GM18508 (cell line): ENCODE data around the gene WWOX.

Source experiments
- ATAC-seq: cut with Tn5 transposase; IDR thresholded peaks from one replicate; pipeline ENCODE4 v1.9.1; 2021; ENCODE audit warnings: moderate number of reproducible peaks; ENCODE audit not compliant: insufficient read depth, unreplicated experiment

The WWOX gene

GRCh38 chr16:78837706-78838105 lies 738.3 kb downstream of the WWOX start:
- ATAC-seq, result no peak

GRCh38 chr16:78838276-78838675 lies 738.8 kb downstream of the WWOX start:
- no peak for ATAC-seq

GRCh38 chr16:78842950-78843349 lies 743.5 kb downstream of the WWOX start:
- ATAC-seq, result no peak

- ATAC-seq, result no peak
Measured at GRCh38 chr16:78843978-78844377, 744.5 kb downstream of the WWOX start.

GRCh38 chr16:78844682-78845081 lies 745.2 kb downstream of the WWOX start:
- no peak for ATAC-seq

- ATAC-seq, result no peak
Measured at GRCh38 chr16:78851266-78851665, 751.8 kb downstream of the WWOX start.

GRCh38 chr16:78852081-78852635 lies 752.7 kb downstream of the WWOX start:
- no peak for ATAC-seq

GRCh38 chr16:78862022-78862421 lies 762.6 kb downstream of the WWOX start:
- no peak for ATAC-seq

GRCh38 chr16:78866521-78866920 lies 767.1 kb downstream of the WWOX start:
- ATAC-seq, result no peak

GRCh38 chr16:78869492-78869891 lies 770.0 kb downstream of the WWOX start:
- ATAC-seq, result no peak

GRCh38 chr16:78871241-78871640 lies 771.8 kb downstream of the WWOX start:
- no peak for ATAC-seq

GRCh38 chr16:78876671-78877070 lies 777.2 kb downstream of the WWOX start:
- ATAC-seq, result no peak

GRCh38 chr16:78877114-78877655 lies 777.7 kb downstream of the WWOX start:
- no peak for ATAC-seq

- ATAC-seq, result no peak
Measured at GRCh38 chr16:78878570-78878969, 779.1 kb downstream of the WWOX start.

GRCh38 chr16:78879011-78879410 lies 779.6 kb downstream of the WWOX start:
- no peak for ATAC-seq

- no peak for ATAC-seq
Measured at GRCh38 chr16:78882150-78882549, 782.7 kb downstream of the WWOX start.

- no peak for ATAC-seq
Measured at GRCh38 chr16:78882751-78883150, 783.3 kb downstream of the WWOX start.

GRCh38 chr16:78884204-78884603 lies 784.8 kb downstream of the WWOX start:
- ATAC-seq, result no peak

- ATAC-seq, result no peak
Measured at GRCh38 chr16:78889346-78889745, 789.9 kb downstream of the WWOX start.

- ATAC-seq, result no peak
Measured at GRCh38 chr16:78890373-78890895, 791.0 kb downstream of the WWOX start.

- ATAC-seq, result no peak
Measured at GRCh38 chr16:78892951-78893733, 793.7 kb downstream of the WWOX start.

- ATAC-seq, result no peak
Measured at GRCh38 chr16:78894886-78895285, 795.4 kb downstream of the WWOX start.
